Cortex of kidney (tissue), 1 donor: Measurements from ENCODE around the gene RAD51B.
"Not testable (repeated sequence)": the region's sequence is repeated elsewhere in the genome, so short reads cannot be mapped to it uniquely, and the experiment has no call there.

Source experiments
- DNase-seq: peaks from one replicate; lab custom pipeline; 2025; lab: John Stamatoyannopoulos, UW

The RAD51B gene

DNA sequence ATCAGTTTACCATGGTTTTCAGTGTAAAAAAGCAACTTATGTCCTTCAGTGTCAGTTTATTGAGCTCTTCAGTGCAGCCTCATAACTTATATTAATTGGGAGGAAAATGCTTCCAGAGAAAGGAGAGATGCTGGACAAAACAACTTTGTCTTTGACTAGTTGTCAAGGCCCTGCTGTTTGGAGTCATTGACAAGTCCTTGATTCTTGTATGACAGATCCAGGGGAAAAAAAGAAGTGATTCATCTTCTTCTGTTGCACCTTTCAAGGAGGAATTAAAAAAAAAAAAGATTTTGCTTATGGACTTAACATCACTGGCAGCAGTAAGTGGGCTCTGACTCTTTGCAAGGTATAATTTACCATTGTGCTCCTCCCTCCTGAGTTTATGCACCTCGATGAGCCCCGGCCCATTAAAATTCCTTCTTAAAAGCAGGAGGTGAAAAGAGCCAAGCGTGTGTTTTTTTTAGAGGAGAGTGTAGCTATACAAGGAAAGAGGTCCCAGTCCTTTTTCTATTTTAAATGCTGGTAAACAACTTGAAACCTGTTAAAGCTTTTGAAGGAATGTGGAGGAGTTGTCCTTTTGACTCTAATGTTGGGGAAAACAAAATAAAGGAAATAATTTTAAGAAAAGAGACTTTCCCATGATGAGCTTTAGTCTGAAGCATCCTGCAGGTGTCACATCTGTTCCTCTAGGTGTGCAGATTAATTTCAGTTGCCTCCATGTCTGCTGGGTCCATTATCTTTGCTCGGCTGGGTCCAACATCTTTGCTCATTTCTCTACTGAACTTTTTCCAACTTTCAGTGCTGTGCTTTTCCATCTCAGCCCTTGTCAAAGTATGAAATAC, 431.6 kb downstream of the RAD51B start:
- no peak for DNase-seq

DNA sequence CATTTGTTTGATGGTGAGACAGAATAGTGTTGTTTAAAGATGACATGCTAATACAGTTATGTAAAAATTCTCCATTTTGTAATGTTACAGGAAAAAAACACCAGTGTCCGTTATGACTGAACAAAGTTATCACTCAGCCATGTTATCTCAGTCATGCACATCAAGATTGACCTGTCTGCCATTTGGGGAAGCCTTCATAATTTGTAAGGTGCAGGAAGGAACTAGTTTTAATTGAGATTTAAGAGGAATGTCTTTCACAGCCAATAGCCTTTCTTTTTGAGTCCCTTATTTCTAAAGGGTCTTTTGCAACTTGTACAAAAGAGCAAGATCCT, 432.2 kb downstream of the RAD51B start:
- DNase-seq: no peak

DNA sequence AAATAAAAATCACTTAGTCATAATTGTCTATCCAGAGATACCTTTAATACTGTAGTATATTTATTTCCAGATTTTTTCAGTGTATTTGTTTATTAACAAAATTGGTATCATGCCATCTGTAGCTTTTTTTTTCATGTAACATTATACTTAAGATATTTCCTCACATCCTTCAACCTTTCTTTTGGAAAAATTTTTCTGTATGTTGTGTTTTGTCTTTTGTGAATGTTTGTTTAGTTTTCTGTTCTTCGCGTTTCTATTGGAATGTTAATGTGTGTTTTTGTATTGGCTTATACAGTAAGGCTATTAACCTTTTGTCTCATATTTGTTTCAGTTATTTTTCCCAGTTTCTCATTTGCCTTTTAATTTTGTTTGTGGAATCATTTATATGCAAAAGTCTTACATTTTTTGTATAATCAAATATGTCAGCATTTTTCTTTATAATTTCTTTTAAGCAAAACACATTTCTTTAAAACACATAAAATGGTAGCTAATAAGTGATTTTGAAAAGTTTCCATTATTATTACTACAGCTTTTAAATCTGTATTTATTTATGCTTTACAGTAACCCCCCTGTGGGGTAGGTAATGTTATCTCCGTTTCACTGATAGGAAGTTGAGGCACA, 433.7 kb downstream of the RAD51B start:
- DNase-seq: no peak

DNA sequence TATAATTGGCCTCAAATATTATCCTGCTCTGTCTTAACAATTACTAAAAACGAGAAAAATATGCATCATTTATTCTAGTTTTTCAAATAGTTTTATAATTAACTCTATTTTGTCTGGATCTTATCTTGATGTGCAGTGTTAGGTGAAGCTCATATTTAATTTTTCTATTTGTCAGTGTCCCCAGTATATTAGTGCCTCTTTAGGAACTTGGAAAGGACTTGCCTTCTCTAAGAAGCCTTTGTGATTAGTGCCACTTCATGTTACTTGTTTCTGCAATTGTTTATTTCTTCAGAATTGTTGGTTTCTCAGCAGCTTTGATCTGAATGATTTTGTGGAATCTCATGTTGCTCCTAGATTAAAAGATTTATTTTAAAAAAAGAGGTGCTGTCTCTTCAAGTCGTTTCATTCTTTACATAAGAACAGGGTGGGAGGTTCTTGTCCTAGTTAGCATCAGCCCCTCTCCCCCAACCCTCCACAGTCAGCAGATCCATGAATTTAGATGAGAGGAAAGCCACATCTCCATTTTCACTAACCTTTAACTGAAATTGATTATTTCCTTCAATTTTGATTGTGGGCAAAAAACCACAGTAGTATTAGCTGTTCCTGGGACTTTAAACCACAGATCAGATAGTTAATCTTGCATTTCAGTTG, 434.4 kb downstream of the RAD51B start:
- no peak for DNase-seq

DNA sequence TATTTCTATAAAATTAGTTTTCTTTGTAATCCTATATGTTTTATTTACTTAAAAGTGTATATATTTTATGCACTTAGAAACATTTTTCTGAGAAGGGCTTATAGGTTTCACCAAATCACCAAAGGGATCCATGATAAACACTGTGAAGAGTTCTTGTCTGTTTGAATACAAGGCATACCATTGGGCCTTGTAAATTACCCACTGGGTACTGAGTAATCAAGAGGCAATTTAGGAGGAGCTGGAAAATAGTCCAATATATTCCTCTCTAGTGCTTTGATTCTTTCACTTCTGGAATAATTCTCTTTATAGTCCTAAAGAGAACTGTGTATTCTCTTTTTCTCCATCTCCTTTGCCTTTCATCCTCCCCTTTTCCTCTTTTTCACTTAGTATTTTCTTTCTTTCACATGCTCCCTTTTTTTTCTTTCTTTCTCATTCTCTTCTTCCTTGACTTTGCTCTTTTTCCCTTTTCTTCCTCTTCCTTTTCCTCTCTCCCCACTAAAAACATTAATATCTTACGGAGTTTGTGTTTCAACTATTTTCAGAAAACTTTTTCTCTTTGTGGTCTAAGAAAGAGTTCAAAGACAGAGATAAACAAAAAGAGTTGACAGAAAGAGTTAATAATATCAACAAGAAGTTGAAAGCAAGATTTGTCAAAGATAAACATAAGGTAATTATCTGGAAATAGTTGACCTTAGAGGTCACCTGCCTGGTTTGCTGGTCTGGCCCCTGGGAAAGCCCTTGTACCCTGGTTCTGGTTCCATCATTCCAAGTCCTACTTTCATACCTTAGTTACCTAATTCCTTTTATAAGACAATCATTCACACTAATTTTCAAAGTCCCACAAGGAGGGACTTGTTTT, 435.3 kb downstream of the RAD51B start:
- DNase-seq: no peak

DNA sequence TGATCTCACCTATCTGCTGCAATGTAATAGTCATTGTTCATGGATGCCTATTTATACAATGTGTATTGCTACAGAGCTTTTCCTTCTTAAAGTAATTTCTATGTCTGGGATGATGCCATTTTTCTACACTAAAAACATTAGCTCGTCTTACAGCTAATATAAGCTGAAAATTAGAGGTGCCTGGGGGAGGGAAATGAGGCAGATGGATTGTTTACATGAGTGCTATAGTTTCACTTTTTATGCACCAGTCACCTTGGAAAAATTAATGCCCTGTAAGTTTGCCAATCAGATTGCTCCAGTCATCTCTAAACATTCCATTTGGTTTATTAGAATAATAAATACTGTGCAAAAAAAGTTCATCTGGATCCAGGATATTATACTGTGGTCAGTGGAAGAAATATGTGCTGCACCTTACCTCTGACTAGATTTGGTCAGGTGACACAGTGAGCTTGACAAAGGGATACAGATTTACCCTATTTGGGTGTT, 436.2 kb downstream of the RAD51B start:
- no peak for DNase-seq

DNA sequence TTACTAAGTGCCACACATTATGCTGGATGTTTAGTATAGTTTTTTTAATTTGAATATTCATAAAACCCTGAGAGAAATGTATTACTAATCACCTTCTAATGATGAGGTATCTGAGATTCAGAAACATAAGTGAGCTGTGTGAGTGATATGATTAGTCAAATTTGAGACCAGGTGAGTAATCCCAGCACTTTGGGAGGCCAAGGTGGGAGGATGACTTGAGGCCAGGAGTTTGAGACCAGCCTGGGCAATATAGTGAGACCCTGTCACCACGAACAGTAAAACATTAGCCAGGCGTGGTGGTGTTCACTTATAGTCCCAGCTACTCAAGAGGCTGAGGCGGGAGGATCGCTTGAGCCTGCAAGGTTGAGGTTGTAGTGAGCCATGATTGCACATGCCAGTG, 438.4 kb downstream of the RAD51B start:
- DNase-seq: no peak

DNA sequence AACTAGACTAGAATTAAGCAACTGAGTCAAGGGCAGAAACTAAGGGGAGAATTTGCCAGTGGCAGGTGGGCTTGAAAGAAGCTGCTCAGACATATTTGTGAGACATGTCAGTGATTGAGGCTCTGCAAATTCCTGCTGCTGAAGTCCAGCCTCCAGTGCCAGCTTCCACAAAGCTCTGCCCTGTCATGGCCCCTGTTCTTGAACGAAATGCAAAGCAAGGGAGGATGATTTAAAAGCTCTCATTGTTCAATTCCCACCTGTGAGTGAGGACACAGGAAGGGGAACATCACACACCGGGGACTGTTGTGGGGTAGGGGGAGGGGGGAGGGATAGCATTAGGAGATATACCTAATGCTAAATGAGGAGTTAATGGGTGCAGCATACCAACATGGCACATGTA, 439.4 kb downstream of the RAD51B start:
- DNase-seq: not testable (repeated sequence)

DNA sequence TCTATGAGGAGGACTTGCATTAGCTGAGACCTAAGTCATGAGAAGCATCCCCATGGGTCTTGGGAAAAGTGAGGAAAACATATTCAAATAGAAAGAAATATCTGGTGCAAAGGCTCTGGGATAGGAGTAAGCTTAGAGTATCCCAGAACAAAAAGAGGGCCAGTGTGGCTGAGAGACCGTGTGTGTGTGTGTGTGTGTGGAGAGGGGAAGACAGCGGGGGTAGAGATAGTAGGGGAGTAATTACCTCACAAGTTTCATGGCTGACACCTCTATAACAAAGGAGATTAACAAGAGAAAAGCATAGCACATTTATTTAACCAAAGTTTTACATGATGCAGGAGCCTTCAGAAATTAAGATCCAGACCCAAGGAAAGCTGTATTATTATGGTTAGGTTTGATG, 440.5 kb downstream of the RAD51B start:
- no peak for DNase-seq

DNA sequence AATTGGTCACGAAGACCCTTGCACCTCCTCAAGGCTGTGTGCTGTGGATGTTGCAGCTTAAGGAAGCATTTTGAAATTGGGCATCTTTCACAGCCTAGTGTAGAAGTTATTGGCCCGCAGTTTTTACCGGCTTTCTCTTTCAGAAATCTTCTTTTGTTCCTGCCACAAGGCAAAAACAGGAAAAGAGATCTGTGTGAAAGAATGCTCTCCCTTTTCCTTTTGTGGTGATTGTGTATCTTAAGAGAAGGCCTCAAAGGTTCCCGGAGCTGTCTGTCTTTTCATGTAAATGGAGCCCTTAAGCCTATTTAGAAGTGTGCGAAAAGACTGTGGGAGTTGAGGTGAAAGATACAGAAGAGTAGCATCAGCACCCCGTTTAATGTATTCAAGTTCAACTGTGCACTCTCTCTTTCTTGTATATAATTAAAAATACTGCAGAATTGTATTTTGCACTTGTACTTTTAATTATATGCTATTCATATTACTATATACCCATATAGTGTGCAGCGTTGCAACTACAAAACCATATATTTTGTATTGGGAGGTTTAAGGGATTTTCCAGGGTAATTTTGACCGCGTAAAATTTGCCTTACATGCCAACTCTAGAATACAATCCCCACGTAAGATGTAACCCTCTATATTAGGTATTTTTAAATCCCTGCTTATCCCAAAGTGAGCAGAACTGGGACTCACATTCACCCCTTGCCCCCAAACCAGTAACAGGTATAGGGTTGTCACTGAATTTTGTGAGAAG, 441.7 kb downstream of the RAD51B start:
- DNase-seq: no peak

DNA sequence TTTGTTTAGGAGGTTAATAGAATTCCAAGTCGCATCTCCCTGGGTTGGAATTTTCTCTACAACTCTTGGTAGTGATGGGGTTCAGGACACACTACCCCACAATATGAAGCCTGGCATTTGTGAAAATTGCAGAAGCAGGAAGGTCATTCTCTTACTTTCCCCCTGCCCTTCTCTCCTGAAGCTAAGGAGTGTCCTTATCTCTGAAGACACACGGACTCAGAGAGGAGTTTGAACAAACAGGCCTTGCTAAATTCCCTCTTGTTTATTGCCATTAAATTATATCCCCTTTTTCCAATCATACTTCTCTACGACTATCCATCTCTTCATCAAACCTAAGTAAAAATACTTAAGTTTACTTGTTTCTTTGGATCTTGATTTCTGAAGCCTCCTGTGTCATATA, 443.0 kb downstream of the RAD51B start:
- DNase-seq: no peak

DNA sequence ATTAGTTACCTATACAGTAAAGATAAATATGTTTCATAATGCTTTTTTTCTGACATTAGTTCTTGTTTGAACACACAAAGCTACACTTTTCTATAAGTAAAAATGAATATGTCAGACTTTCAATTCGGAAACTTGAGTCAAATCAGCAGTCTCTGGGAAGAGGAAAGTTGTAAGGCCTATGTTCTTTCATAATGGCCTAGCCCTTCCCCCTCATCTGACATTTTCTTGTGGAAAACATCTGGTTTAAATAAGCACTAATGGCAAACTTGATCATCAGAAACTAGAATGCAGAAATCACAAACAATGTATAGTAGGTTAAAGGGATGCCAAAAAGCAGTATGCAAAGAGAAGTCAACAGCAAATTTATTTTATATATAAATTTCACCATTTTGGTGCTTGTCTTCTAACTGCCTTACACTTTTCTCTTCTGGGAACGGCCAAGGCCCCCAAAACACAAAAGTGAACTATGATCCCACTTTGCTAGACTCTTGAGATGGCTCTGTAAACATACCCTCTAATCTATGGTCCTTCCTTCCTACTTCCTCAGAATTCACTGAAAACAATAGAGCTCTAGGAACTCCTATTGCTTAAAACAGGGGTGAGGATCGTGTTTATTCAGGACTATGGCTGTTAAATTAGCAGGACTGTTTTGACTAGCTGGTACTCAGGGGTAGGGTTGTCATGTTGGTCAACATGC, 444.1 kb downstream of the RAD51B start:
- no peak for DNase-seq

DNA sequence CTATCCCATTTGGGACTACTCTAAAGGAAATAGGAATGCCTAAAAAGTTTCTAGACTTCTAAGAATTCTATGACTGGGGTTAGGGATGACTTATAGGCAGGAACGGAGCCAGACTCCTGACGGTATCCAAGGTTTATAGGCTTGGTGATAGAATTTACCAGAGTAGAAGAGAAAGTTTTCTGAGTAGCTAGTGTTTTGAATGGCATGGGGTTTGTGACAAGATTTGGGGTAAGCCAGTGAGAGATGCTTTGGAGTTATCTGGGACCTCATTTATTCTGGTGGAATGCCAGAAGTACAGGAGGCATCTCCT, 444.6 kb downstream of the RAD51B start:
- no peak for DNase-seq

DNA sequence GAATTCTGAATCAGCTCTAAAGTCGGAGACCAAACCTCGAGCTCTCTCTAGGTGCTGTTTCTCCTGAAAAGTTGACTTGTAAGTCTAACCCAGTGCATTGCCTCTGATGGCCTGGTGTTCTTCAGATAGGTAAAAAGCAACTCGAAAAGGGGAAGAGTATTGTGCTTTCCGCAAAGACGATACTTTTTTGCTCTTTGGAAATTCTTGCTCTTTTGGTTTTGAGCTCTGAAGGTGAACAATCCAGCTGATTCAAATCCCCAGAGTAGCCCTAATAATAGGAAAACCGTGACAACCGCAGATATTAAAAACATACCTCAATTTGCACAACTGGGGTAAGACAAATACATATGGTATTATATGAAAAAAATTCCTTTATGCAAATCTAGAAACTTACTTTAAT, 447.4 kb downstream of the RAD51B start:
- DNase-seq: no peak

DNA sequence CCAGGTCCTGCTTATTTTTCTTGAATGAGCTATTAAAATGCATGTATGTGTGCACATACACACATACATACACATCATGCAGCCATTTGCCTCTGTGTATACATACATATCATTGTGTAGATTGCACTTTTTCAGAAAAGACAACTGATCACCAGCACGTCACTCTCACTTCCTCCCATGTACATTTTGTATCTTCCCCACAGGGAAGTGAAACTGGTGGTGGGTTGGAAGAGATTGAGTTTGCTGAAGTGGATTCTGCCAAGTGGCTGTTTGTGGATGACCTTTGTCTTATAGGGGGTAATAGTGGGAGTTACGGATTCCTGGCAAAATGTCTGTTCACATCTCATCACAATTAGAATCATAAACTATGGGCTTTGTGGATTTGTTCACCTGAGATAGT, 448.6 kb downstream of the RAD51B start:
- no peak for DNase-seq

DNA sequence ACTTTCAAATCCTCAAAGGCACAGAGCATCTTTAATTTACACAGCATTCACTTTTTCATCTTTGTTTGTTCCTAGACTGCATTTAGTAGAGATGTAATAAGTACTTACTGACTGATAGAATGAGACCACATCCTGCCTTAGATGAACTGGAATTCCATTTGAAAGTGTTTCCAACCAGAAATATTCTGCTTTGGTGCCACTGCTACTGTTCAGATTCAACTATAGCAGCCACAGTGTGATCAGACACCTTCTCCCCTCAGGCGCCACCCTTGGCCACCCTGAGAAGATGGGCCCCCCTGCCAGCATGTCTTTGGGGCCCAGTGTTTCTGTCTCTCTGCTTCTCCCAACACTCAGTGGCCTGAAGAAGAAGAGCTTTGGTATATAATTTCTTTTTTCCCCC, 449.1 kb downstream of the RAD51B start:
- no peak for DNase-seq

DNA sequence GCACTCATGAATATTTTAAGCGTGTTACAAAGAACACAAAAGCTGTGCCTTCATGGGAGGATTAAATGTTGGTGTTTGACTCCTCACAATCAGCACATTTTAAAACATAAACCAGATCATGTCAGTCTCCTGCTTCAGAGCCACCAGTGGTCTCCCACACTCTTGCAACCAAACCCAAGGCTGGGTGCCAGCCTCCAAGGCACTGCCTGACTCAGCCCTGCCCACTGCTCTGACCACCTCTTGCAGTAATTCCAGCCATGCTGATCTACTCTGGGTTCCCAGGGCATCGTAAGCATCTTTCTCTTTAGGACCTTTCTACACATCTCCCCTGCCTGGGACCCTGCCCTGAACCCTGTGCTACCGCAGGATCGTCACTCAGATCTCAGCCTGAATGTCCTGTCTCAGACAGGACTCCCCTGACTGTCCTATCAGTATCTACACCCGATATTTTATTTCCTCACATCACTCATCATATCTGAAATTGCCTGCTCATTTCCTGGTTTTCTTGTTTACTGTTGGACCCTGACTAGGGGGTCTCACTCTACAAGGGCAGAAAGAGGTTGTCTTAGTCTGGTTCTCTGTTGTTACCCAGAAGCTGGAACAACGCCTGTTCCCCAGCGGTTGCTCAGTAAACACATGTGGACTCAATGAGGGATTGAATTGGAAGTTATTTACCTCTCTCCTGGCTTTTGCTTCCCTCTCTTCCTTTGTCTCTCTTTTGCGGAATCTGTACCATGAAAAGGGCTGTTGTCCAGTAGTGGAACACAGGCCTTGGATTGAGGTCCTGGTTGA, 449.8 kb downstream of the RAD51B start:
- no peak for DNase-seq

DNA sequence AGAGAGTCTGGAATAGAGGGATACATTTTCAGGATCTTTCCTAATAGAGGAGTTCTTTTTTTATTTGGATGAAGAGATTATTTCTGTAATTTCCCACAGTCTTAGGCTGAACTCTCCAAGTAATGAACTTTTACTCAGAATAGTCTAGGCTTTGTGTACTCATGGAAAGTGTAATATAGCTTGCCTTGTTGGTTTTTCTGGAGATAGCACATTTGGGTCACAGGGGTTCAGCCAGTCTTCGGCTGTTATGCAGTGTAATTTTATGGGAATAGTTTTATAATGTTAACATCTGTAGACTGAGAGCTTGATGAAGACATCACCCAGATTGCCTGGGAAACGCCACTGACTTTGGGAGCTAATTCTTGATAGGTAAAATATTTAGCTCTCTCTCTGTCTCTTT, 450.8 kb downstream of the RAD51B start:
- DNase-seq: no peak

DNA sequence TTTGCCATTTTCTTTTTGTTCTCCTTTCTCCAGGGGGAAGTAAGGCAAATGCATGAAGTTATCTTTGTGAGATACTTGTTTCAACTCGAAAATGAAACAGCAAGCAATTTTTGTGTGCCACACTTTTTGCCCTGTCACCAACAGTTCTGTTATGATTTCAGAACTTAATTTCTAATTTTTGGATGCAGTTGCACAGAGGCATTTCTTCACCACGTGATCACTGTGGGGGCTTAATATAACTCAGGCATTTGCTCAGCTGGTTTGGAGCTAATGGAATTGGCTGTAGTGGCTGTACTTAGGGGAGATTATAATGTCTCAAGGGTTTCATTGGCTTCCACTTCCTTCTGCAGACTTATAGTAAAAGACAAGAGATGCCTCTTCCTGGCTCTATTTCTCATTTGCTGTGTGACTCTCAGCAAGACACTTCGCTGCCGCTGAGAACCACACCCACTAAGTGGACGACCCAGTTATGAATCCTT, 452.4 kb downstream of the RAD51B start:
- DNase-seq: no peak

DNA sequence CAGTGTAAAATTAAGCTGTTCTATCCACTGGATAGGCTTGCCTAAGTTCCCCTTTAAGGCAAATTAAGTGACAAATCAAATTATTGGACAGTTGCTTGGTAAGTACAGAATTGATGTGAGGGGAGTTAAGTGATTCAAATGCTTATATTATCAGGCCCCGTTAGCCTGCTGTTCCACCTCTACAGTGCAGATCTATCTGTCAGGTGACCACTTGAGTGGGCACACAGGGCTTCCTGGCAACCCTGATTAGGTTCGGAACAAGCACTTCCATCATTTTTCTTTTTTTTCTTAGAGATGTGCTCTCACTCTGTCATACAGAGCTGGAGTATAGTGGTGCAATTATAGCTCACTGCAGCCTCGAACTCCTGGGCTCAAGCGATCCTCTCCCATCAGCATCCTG, 453.8 kb downstream of the RAD51B start:
- DNase-seq: no peak
